HG03378 (cell line): ENCODE data around the gene CALR3.
"Not testable (repeated sequence)": the region's sequence is repeated elsewhere in the genome, so short reads cannot be mapped to it uniquely, and the experiment has no call there.

Source experiments
- ATAC-seq: cut with Tn5 transposase; IDR thresholded peaks from one replicate; pipeline ENCODE4 v1.9.1; 2021; ENCODE audit warnings: mild to moderate bottlenecking, moderate library complexity; ENCODE audit not compliant: unreplicated experiment

CALR3 gene, protein sequence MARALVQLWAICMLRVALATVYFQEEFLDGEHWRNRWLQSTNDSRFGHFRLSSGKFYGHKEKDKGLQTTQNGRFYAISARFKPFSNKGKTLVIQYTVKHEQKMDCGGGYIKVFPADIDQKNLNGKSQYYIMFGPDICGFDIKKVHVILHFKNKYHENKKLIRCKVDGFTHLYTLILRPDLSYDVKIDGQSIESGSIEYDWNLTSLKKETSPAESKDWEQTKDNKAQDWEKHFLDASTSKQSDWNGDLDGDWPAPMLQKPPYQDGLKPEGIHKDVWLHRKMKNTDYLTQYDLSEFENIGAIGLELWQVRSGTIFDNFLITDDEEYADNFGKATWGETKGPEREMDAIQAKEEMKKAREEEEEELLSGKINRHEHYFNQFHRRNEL

DNA sequence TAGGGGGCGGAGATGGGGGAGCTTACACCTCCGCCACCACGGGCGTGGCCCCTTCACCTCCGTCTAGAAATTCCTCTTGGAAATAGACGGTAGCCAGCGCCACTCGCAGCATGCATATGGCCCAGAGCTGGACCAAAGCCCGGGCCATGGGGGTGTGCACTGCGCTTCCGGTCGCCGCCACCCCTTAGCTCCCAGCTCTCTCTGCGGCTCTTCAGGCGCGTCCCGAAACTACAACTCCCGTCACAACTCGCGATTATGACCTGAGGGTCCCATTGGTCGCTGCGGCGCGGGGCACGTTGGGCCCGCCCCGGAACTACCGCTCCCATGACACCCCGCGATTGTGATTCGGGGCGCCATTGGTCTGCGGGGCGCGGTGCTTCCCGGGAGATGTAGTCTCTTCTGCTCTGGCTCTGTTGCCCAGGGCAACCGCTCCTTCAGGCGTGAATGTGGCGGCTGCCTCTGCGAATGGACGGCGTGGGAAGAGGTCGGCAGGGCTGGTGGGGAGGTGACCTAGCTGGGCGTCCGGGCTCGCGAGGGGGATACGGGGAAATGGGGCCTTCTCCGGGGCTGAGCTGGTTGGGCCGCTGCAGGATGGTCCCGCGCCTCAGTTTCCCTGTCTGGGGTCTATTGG is at the start of gene CALR3, which contains the start of gene C19orf44:
CALR3 (minus strand) TSS at position 186 of the 631 bp plus-strand sequence; CDS start at position 148, 38 bp downstream.
C19orf44 (plus strand) TSS at position 413 of the 631 bp plus-strand sequence. CDS start 4,399 bp downstream, outside the sequence.
- peak; percentile 92 for ATAC-seq

DNA sequence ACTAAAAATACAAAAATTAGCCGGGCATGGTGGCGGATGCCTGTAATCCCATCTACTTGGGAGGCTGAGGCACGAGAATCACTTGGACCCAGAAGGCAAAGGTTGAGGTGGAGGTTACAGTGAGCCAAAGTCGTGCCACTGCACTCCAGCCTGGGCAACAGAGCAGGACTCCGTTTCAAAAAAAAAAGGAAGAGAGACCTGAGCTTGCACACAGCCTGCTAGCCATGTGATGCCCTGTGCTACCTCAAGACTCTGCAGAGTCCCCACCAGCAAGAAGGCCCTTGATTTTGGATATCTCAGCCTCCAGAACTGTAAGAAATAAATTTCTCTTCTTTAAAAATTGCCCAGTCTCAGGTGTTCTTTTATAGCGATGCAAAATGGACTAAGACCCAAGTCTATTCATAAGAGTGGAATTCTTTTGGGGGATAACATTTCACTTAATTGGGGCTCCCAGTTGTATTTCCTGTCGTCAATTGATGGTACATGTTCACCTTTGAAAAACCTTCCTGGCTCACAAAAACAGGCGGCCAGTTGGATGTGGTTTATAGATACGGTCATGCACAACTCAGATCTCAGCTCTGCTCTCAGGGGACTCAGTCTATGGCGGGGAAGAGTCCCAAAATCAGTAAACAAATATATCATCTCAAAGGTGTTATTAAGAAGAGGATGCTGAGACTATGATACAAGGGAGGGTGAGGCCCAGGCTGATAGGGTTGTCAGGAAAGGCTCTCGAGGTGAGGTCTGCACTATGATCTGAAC is 48.7 kb upstream of the CALR3 start:
- no peak for ATAC-seq

DNA sequence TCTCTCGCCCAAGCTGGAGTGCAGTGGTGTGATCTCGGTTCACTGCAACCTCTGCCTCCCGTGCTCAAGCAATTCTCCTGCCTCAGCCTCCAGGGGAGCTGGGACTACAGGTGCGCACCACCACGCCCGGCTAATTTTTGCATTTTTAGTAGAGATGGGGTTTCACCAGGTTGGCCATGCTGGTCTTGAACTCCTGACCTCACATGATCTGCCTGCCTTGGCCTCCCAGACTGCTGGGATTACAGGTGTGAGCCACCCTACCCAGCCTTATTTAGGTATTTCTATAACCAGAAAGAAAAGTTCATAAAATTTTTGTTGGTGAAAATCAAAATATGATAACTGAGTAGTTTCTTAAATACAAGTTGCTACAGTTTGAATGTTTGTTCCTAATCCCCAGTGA is 47.8 kb upstream of the CALR3 start:
- not testable (repeated sequence) for ATAC-seq

DNA sequence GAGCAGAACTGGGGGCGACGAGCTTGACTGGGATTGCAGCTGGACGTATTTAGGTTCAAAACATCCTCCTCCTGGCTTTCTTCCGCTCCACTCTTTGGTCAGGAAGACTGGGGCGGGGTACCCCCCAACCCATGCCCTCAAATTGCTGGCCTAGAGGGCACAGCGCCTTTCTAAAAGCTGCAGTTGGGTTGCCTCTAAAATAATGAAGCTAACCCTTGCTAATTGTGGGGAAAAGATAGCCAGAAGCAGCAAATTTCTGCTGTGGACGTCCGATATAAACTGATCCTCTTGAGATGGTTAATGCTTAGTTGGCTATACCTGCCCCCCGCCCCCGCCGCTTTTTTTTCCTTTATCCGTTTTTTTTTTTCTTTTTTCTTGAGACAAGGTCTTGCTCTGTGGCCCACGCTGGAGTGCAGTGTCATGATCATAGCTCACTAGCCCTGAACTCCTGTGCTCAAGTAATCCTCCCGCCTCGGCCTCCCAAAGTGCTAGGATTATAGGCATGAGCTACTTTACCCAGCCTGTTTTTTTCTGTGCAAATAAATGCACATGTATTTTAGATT is 47.0 kb upstream of the CALR3 start:
- ATAC-seq, result peak; percentile 8

- peak; percentile 58 for ATAC-seq
Observed at GRCh38 chr19:16542045-16542909, 46.3 kb upstream of the CALR3 start, which contains the start of gene CHERP. Gene CHERP (minus strand): TSS chr19:16542437. CDS start chr19:16542378, 59 bp downstream.

- ATAC-seq, result peak; percentile 20
Observed at GRCh38 chr19:16541526-16542044, 45.6 kb upstream of the CALR3 start.

GRCh38 chr19:16540948-16541347 is 45.0 kb upstream of the CALR3 start:
- ATAC-seq, result no peak

- ATAC-seq, result no peak
Observed at GRCh38 chr19:16537111-16537510, 41.1 kb upstream of the CALR3 start.

GRCh38 chr19:16536130-16536529 is 40.2 kb upstream of the CALR3 start:
- ATAC-seq, result no peak

- ATAC-seq, result no peak
Observed at GRCh38 chr19:16535381-16535780, 39.4 kb upstream of the CALR3 start.

- ATAC-seq, result no peak
Observed at GRCh38 chr19:16532440-16533234, 36.7 kb upstream of the CALR3 start.

DNA sequence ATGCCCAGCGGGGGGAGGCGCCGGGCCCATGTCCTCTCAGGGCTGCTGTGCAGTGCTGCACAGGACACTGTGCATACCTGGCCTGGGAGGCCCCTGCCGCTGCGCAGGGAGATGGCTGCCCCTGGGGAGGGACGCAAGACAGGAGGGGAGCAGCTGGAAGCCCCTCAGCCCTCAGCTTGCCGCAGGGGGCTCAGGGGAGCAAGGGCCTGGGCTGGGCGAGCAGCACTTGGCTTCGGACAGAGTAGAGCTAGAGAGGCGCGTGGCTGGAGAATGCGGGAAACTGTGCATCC is 35.4 kb upstream of the CALR3 start:
- no peak for ATAC-seq

DNA sequence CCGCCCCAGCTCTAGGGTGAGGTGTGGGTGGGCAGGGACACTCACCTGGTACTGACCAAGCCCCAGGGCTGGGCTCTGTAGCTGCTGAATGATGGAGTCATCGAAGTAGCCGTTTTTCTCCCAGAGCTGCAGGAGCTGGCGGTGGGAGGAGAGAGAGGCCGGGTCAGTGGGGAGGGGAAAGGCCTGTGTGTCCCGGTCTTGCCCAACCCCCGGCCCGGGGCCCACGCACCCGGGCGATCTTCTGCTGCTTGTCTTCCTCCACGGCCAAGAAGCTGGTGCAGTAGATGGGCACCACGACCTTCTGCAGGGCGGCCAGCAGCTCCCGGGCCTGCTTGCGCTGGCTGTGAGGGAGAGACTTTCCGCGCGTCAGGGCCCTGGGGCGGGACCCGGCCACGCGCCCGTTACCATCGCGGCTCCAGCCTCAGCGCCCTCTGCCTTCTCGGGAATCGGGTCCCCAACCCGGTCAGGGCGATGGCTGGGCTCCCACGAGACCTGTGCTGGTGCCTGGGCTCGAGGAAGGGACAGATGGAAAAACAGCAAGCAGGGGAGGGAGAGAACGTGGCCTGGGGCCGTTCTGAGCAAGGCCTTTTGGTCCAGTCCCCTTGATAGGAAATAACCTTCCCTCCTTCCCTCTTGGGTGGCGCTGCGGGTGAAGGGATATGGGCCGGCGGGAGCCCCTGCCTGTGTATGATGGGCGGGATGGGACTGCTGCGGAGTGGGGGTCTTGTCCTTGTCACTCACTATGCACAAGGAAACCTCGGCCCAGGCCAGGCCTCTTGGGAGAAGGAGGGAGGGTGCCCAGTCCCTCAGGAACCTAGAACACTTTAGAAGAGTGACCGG is 34.8 kb upstream of the CALR3 start:
- no peak for ATAC-seq

- no peak for ATAC-seq
Observed at GRCh38 chr19:16529466-16530144, 33.6 kb upstream of the CALR3 start.

DNA sequence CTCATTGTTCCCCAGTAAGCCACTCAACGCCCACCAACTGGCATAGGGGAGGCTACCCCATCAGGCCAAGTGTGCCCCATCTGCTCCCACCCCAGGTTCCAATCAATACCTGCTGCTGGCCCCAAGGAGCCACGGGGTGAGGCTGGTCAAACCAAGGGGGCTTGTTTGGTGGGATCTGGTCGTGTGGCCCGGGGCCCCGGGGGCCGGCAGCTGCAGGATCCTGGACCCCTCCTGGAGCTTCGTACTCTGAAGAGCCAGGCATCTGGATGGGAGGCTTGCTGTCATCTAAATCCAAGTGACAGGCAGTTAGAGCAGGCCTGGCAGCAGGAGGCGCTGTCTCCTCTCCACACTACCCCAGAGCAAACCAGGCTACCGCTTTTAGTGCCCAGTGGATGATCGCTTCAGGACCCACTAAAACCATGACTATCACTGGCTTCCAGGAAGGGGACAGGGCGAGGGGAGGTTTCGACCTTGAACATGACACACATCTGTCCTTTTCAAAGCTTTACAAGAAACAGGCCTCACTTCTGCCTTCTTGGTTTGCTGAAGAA is 32.1 kb upstream of the CALR3 start:
- ATAC-seq, result no peak

DNA sequence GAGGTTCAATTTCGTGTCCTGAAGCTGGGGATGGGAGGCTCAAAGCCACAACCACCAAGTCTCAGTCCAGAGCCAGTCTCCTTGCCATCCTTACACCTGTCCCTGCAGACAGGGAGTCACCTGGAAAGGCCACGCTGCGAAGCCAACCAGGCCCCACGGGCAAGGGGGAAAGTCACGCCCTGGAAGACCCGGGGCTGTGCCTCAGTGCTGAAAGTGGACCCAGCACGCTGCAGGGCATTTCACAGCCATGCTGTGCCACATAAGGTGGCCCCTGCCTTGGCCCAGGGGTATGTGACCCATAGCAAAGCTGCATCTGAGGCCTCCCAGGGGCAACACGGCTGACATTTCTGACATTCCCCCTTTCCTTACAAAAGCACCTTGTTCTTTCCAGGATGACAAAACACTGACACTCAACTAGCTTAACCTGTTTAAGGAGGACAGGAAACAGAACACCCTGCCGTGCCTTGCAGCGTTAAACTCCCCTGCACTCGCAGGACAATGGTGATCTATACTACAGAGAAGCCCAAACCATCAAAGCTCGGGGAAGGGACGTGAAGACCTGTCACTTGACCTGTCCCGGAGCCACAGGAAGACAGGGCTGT is 31.5 kb upstream of the CALR3 start:
- ATAC-seq, result no peak
